Non-pigmented ciliary epithelial cell (primary cell): ENCODE data around the gene KCNG3.
"Not testable (repeated sequence)": the region's sequence is repeated elsewhere in the genome, so short reads cannot be mapped to it uniquely, and the experiment has no call there.

Experiments used
- DNase-seq: peaks from one replicate; pipeline ENCODE4 v3.0.0-alpha.2; 2010; ENCODE audit warnings: low read depth

Gene KCNG3

GRCh38 chr2:42429352-42429751 is 64.4 kb downstream of the KCNG3 start:
- no peak for DNase-seq

GRCh38 chr2:42425697-42426096 is 68.1 kb downstream of the KCNG3 start:
- no peak for DNase-seq

- peak; percentile 23 for DNase-seq
These were observed 69.7 kb downstream of the KCNG3 start for GRCh38 chr2:42424033-42424432.

DNA sequence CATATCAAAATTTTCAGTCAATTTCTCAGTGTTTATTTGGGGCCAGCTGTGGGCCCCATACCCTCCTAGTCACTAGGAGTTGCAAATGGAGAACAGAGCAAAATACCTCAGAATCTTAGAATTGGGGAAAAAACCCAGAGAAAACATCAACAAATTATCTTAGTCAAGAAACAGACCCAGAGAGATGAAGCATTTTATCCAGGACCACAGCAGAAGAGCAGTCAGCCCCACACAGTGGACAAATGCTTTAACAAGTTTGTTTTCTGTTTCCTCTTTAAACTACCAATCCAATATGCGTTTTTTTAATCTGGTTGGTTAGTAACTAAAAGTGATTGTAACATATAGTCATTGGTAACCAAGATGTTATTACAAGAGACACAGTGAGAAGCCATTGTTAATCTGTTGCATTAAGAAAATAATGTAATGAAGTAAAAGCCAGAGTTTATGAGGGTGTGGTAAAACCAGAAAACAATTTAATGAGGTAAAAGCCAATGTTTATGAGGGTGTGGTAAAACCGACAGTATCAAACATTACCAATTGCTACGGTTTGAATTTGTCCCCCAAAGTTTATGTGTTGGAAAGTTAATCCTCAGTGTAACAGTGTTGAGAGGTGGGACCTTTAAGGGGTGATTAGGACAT is 72.1 kb downstream of the KCNG3 start:
- no peak for DNase-seq

DNA sequence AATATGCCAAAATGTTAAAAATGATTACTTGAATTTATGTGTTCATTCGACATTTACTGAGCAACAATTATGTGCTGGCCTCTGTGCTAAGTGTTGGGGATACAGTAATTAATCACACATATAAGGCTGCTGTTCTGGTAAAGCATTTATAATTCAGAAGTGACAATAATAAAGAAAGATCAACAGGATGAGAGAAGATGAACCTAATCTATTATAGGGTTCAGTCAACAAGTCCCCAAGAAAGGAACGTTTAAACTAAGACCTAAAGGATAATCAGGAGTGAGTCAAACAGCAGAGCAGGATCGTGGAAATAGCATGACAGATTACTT is 72.7 kb downstream of the KCNG3 start:
- no peak for DNase-seq

GRCh38 chr2:42414648-42415047 is 79.1 kb downstream of the KCNG3 start:
- no peak for DNase-seq

- DNase-seq: no peak
These were observed 79.6 kb downstream of the KCNG3 start for GRCh38 chr2:42414158-42414557.

DNA sequence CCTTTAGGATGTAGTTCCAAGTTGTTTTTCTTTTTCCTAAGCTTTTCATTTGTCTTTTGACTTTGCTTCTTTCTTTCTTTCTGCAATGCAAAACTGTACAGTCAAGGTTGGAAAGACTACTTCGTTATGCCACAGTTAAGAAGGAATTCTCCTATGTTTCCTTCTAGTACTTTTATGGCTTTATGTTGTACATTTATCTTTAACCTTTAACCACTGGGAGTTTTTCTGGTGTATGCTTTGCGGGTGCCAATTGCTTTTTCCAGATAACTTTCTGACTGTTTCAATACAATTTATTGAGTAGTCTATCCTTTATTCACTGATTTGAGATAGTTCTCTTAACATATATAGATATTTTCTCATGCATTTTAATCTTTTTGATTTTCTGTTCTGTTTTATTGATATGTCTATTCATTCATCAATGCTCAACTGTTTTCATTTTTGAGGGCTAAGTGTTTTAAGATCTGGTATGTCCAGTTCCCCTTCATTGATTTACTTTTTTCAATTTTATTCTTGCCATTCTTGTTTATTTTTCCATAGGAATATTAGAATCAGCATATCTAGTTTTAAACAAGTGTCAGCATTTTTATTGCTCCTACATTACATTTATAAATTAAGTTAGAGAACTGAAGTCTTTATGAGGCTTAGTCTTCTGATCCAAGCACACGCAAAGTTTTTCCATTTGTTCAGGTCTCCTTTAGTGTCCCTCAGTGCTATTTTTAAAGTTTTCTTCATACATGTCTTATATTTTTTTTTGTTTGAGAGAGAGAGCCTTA is 82.9 kb downstream of the KCNG3 start:
- DNase-seq: no peak

DNA sequence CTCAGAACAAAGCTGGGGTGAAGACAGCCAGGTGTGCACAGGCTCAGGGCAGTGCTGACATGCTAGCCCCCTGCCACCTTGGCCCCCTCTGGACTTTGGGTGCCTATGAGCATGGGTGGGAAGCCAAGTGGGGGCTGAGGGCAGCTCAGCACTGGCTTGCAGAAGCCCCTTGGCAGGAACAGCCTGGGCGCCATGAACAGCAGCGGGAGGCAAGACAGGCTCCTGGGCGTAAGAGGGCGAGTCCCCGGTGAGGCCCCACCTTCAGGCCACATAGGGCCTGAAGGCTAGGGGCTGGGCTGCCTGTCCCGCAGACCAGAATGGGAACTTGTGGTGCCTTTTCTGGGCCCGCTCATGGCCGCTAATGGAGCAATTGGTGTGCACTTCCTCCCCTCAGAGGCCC is 85.8 kb downstream of the KCNG3 start:
- no peak for DNase-seq

GRCh38 chr2:42407476-42407875 is 86.3 kb downstream of the KCNG3 start:
- DNase-seq: no peak

GRCh38 chr2:42404676-42405075 is 89.1 kb downstream of the KCNG3 start:
- DNase-seq: no peak

- no peak for DNase-seq
These were observed 92.0 kb downstream of the KCNG3 start for GRCh38 chr2:42401773-42402172.

GRCh38 chr2:42398052-42398451 is 95.7 kb downstream of the KCNG3 start:
- DNase-seq: not testable (repeated sequence)

DNA sequence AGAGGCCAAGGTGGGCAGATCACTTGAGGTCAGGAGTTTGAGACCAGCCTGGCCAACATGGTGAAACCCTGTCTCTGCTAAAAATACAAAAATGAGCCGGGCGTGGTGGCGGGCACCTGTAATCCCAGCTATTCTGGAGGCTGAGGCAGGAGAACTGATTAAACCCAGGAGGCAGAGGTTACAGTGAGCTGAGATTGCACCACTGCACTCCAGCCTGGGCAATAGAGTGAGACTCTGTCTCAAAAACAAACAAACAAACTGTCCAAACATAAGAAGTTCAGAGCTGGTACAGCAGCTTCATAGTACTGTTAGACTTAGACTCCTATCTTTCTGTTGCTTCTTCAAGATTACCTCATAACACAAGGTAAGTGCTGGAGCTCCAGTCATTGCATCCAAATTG is 100.5 kb downstream of the KCNG3 start:
- DNase-seq: not testable (repeated sequence)

DNA sequence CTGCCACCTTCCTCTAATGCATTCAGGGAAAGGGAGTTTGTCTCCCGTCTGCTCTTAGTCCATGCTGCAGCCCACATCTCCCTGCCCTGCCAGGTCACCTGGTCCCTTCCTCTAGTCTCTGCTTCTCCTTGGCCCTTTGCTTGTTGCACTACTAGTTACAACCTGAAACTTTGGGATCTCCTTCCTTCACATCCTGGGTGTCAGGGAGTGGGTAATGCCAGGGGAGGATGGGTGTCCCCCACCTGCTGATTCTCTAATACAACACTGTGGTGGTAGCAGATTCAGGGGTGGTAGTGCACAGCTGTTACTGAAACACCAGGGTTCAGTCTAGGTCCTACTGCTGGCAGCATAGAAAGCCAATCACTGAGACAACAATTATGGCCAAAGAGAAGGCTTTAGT is 101.6 kb downstream of the KCNG3 start:
- no peak for DNase-seq
